A549 (cell line): ENCODE measurements around the gene RAD51B. TPM values are rescaled to one million over a fixed set of nuclear protein-coding genes. Genes with fewer than 3 reads are reported as not detected.

Source experiments
- ATAC-seq, 2 experiments: fragments of 200-7000 bp in 1 of 2; fragments of >200 bp in 1 of 2; cut with Nextera tagmentation in 1 of 2; cut with Tn5 transposase in 1 of 2; 3 replicates each; pipeline versions ENCODE4 v1.8.0 to v1.9.1; 2018 to 2020; ENCODE audit warnings: mild to moderate bottlenecking in 1 of 2, moderate library complexity in 1 of 2
- CTCF ChIA-PET: fragments of 300-600 bp; sonication (Branson Sonifier 250); formaldehyde crosslinking; extraction: SDS; loops from one replicate; lab custom pipeline; 2021; ENCODE audit warnings: antibody characterized with exemption, inconsistent platforms; lab: Yijun Ruan, JAX
- POLR2A ChIA-PET: fragments of 350-600 bp; formaldehyde crosslinking; extraction: SDS; loops from one replicate; lab custom pipeline; 2021; ENCODE audit warnings: antibody characterized with exemption, inconsistent platforms; lab: Yijun Ruan, JAX
- DNase-seq, 2 experiments: peaks; one replicate each; pipeline versions ENCODE4 v3.0.0 to v3.0.0-alpha.2; 2011 to 2016; ENCODE audit warnings: low read depth in 1 of 2, low spot score in 1 of 2
- FAIRE-seq: peaks from 2 replicates; lab custom pipeline; 2011; peaks lifted over from hg19 to GRCh38; lab: Jason Lieb, UNC
- H3K27ac ChIP-seq, 2 experiments: fragments of >200 bp; sonication (Bioruptor Twin); formaldehyde crosslinking; 3 replicates each; pipeline ENCODE4 v1.5.1; 2016 to 2017
- H3K4me1 ChIP-seq: fragments of >200 bp; sonication (Bioruptor Twin); formaldehyde crosslinking; 3 replicates; pipeline ENCODE4 v1.6.1; 2016
- H3K4me2 ChIP-seq: fragments of >200 bp; sonication (Bioruptor Twin); formaldehyde crosslinking; 3 replicates; pipeline ENCODE4 v1.6.1; 2016
- H3K4me3 ChIP-seq: fragments of >200 bp; sonication (Bioruptor Twin); formaldehyde crosslinking; 3 replicates; pipeline ENCODE4 v1.5.1; 2016
- H3K9me3 ChIP-seq: fragments of >200 bp; sonication (Bioruptor Twin); formaldehyde crosslinking; 3 replicates; pipeline ENCODE4 v1.6.1; 2016
- BHLHE40 ChIP-seq: IDR thresholded peaks from 2 replicates; pipeline ENCODE4 v1.6.1; 2012; ENCODE audit warnings: low read depth, low read length, inconsistent platforms
- CBX2 ChIP-seq: fragments of 200-600 bp; sonication (generic); IDR thresholded peaks from 2 replicates; pipeline ENCODE4 v1.6.1; 2016; ENCODE audit warnings: low read depth, mild to moderate bottlenecking, borderline replicate concordance
- CEBPB ChIP-seq, 2 experiments: fragments of >200 bp in 1 of 2; sonication (Bioruptor Twin) in 1 of 2; formaldehyde crosslinking in 1 of 2; IDR thresholded peaks; 2 replicates each; pipeline ENCODE4 v1.6.1; 2012 to 2016
- CHD2 ChIP-seq: fragments of 150-350 bp; IDR thresholded peaks from 2 replicates; pipeline ENCODE4 v1.6.1; 2014; ENCODE audit warnings: low read length; ENCODE audit not compliant: partially characterized antibody
- CHD4 ChIP-seq: fragments of 200-600 bp; sonication (generic); IDR thresholded peaks from 2 replicates; pipeline ENCODE4 v1.6.1; 2016; ENCODE audit warnings: antibody characterized with exemption, mild to moderate bottlenecking, borderline replicate concordance
- E2F6 ChIP-seq: IDR thresholded peaks from 2 replicates; pipeline ENCODE4 v1.6.1; 2012; ENCODE audit warnings: low read depth, borderline replicate concordance
- EP300 ChIP-seq, 2 experiments: fragments of >200 bp; sonication (Bioruptor Twin); formaldehyde crosslinking; IDR thresholded peaks; 2 replicates in 1 of 2; 3 replicates in 1 of 2; pipeline ENCODE4 v1.6.1; 2016 to 2017
- HEYL ChIP-seq: fragments of 250-450 bp; sonication (Bioruptor Pico); IDR thresholded peaks from 2 replicates; pipeline ENCODE4 v1.8.0; 2021; ENCODE audit warnings: mild to moderate bottlenecking, moderate library complexity
- JUN ChIP-seq, 2 experiments: fragments of >200 bp; sonication (Bioruptor Twin); formaldehyde crosslinking; IDR thresholded peaks; 2 replicates in 1 of 2; 3 replicates in 1 of 2; pipeline ENCODE4 v1.6.1; 2016 to 2017
- JUNB ChIP-seq: fragments of >200 bp; sonication (Bioruptor Twin); formaldehyde crosslinking; IDR thresholded peaks from 2 replicates; pipeline ENCODE4 v1.6.1; 2016
- KDM1A ChIP-seq: fragments of 200-600 bp; sonication (generic); IDR thresholded peaks from 2 replicates; pipeline ENCODE4 v1.6.1; 2016; ENCODE audit warnings: low read depth, mild to moderate bottlenecking
- KDM5A ChIP-seq: fragments of 200-600 bp; sonication (generic); IDR thresholded peaks from 2 replicates; pipeline ENCODE4 v1.6.1; 2016; ENCODE audit warnings: antibody characterized with exemption, mild to moderate bottlenecking
- MAX ChIP-seq: IDR thresholded peaks from 2 replicates; pipeline ENCODE4 v1.6.1; 2012
- MYC ChIP-seq: IDR thresholded peaks from 2 replicates; pipeline ENCODE4 v1.6.1; 2012; ENCODE audit warnings: mild to moderate bottlenecking, inconsistent platforms, low read length, improper control_type of control experiment, borderline replicate concordance
- NFE2L2 ChIP-seq: fragments of 150-350 bp; conservative IDR thresholded peaks from 2 replicates; pipeline ENCODE4 v1.6.1; 2014; ENCODE audit warnings: low read length
- NPAS2 ChIP-seq: fragments of 250-450 bp; sonication (Bioruptor Pico); IDR thresholded peaks from 2 replicates; pipeline ENCODE4 v1.8.0; 2022; ENCODE audit warnings: mild to moderate bottlenecking, moderate library complexity, borderline replicate concordance
- PHF8 ChIP-seq: fragments of 200-600 bp; sonication (generic); IDR thresholded peaks from 2 replicates; pipeline ENCODE4 v1.6.1; 2016; ENCODE audit warnings: low read depth, mild to moderate bottlenecking, antibody characterized with exemption, moderate library complexity, borderline replicate concordance
- POLR2AphosphoS2 ChIP-seq: conservative IDR thresholded peaks from 2 replicates; pipeline ENCODE4 v1.6.1; 2012; ENCODE audit warnings: low read length, improper control_type of control experiment, inconsistent platforms
- RAD21 ChIP-seq, 2 experiments: fragments of >200 bp in 1 of 2; sonication (Bioruptor Twin) in 1 of 2; formaldehyde crosslinking in 1 of 2; IDR thresholded peaks in 1 of 2; conservative IDR thresholded peaks in 1 of 2; 2 replicates in 1 of 2; 3 replicates in 1 of 2; pipeline ENCODE4 v1.6.1; 2012 to 2018; ENCODE audit warnings: inconsistent platforms in 1 of 2
- RARB ChIP-seq: fragments of 250-450 bp; sonication (Bioruptor Pico); IDR thresholded peaks from 2 replicates; pipeline ENCODE4 v1.8.0; 2021; ENCODE audit warnings: mild to moderate bottlenecking, moderate library complexity
- RCOR1 ChIP-seq: fragments of 150-350 bp; IDR thresholded peaks from 2 replicates; pipeline ENCODE4 v1.6.1; 2014; ENCODE audit warnings: antibody characterized with exemption, low read length, low read depth
- RFX5 ChIP-seq: fragments of 450-650 bp; IDR thresholded peaks from 2 replicates; pipeline ENCODE4 v1.7.1; 2014; ENCODE audit warnings: antibody characterized with exemption, mild to moderate bottlenecking, moderate library complexity
- SREBF2 ChIP-seq: fragments of 450-650 bp; IDR thresholded peaks from 2 replicates; pipeline ENCODE4 v1.6.1; 2014; ENCODE audit warnings: mild to moderate bottlenecking, moderate library complexity
- TFCP2L1 ChIP-seq: fragments of 250-450 bp; sonication (Bioruptor Pico); IDR thresholded peaks from 2 replicates; pipeline ENCODE4 v1.5.0; 2021; ENCODE audit warnings: mild to moderate bottlenecking
- TP53 ChIP-seq: fragments of 250-450 bp; sonication (Bioruptor Pico); IDR thresholded peaks from 2 replicates; pipeline ENCODE4 v1.5.0; 2021; ENCODE audit warnings: mild to moderate bottlenecking, moderate library complexity
- ZC3H11A ChIP-seq: fragments of 450-650 bp; IDR thresholded peaks from 2 replicates; pipeline ENCODE4 v1.6.1; 2014; ENCODE audit warnings: antibody characterized with exemption, mild to moderate bottlenecking
- ZNF302 ChIP-seq: fragments of 250-450 bp; sonication (Bioruptor Pico); IDR thresholded peaks from 2 replicates; pipeline ENCODE4 v1.9.0; 2021; ENCODE audit warnings: inconsistent platforms, mild to moderate bottlenecking, moderate library complexity
- ZSCAN20 ChIP-seq: fragments of 250-450 bp; sonication (Bioruptor Pico); IDR thresholded peaks from 2 replicates; pipeline ENCODE4 v1.8.0; 2022; ENCODE audit warnings: mild to moderate bottlenecking, moderate library complexity
- WGBS: methylation state at CpG from one replicate; pipeline ENCODE4 v1.1.6; 2017; ENCODE audit errors: missing lambda C conversion rate; 5-methylcytosine and 5-hydroxymethylcytosine counted together
- polyA plus RNA-seq, 4 experiments: library from polyadenylated mRNA; depleted of rRNA in 3 of 4; stranded (reverse); fragments of >200 nt; fragmentation: RNase III in 1 of 4; extraction: RNeasy Plus Mini Kit Qiagen cat#74134 plus additional on column Dnase treatment in 1 of 4; gene quantifications; 2 replicates in 3 of 4; 3 replicates in 1 of 4; pipeline ENCODE4 v1.2.3, GENCODE V29; 2011 to 2017
- TF ChIP-seq, protein P1 (sequence below): IDR thresholded peaks from 2 replicates; pipeline ENCODE4 v1.6.1; 2012
- TF ChIP-seq, protein P2 (sequence below): fragments of 150-350 bp; IDR thresholded peaks from 2 replicates; pipeline ENCODE4 v1.6.1; 2014; ENCODE audit warnings: low read depth, mild to moderate bottlenecking, low read length
- TF ChIP-seq, protein P3 (sequence below): fragments of 250-450 bp; sonication (Bioruptor Pico); IDR thresholded peaks from 2 replicates; pipeline ENCODE4 v1.5.0; 2021; ENCODE audit warnings: mild to moderate bottlenecking, moderate library complexity, borderline replicate concordance

Gene RAD51B
- polyA plus RNA-seq, 2 of the 4 experiments (the other 2 are of a cell fraction) = 7.2 to 10.8 TPM

DNA sequence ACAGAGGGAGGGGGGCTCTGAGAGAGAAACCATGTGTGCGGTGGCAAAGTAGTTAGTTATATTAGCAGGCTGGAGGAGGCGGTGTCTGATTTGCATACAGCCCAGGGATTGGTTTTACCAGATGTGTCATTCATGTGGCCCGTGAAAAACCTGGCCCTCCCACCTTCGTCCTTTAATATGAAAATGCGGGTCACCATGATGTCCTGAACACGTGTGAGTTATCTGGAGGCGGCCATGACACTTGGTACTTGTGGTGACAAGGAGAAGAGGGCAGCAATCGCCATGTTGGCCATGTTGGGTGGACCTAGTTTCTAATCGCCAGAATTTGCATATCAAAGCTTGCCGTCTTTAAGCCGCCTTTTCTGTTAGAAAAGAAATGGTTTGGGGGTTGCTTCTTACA lies 108.8 kb downstream of the RAD51B start:
- no peak overlapping the region for H3K4me2 ChIP-seq
- H3K9me3 ChIP-seq = 0 out of 3 replicates have a peak, but pooled peaks cover 4% of the 10 kb centered on the region
- no peak for DNase-seq
- 90% methylated on average over 11 of the region's 11 CpGs for WGBS
- POLR2A ChIA-PET = interaction anchor here (0.6 kb wide), 1 partner anchor 521 kb away, joined by 3 read pairs; no protein-coding TSS in a partner anchor
- CTCF ChIA-PET = interaction anchor here (1.0 to 1.5 kb wide), 3 partner anchors 13 to 915 kb away, joined by 3 to 5 read pairs (median 3); no protein-coding TSS in a partner anchor
- no peak overlapping the region for H3K27ac ChIP-seq
- ATAC-seq = no peak
- no peaks in the 10 kb centered on the region for H3K4me1 ChIP-seq
- no peak overlapping the region for H3K4me3 ChIP-seq
- no peak for FAIRE-seq
- TF ChIP-seq TP53 (CRISPR knock-in tag) (no peak), KDM1A (no peak), E2F6 (no peak), MYC (no peak), RARB (CRISPR knock-in tag) (no peak), JUNB (no peak), CHD2 (no peak), HEYL (CRISPR knock-in tag) (no peak), SREBF2 (no peak), ZNF302 (no peak), NPAS2 (CRISPR knock-in tag) (no peak), KDM5A (no peak), MAX (no peak), RFX5 (no peak), NFE2L2 (no peak), JUN (IDR thresholded peaks at IDR 0.05) (no peak), RAD21 (conservative IDR thresholded peaks at IDR 0.05 in 1 of 2, IDR thresholded peaks at IDR 0.05 in 1 of 2) (no peak)
- TF ChIP-seq, protein P1, sequence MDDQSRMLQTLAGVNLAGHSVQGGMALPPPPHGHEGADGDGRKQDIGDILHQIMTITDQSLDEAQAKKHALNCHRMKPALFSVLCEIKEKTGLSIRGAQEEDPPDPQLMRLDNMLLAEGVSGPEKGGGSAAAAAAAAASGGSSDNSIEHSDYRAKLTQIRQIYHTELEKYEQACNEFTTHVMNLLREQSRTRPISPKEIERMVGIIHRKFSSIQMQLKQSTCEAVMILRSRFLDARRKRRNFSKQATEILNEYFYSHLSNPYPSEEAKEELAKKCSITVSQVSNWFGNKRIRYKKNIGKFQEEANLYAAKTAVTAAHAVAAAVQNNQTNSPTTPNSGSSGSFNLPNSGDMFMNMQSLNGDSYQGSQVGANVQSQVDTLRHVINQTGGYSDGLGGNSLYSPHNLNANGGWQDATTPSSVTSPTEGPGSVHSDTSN = no peak

- Histone ChIP-seq H3K27ac (peak overlapping the region in 1 of 2 experiments; percentile 78; a peak in 3 of 6 replicates), H3K4me1 (peaks cover 13% of the 10 kb centered on the region), H3K4me3 (no peak overlapping the region), H3K9me3 (0 out of 3 replicates have a peak, but pooled peaks cover 4% of the 10 kb centered on the region), H3K4me2 (no peak overlapping the region)
- CTCF ChIA-PET = interaction anchor here (0.7 to 3.4 kb wide), 23 partner anchors 9 to 1175 kb away, joined by 3 to 51 read pairs (median 8); partner anchors contain the start of gene ZFP36L1
- TF ChIP-seq RCOR1 (no peak), JUNB (no peak), POLR2AphosphoS2 (no peak), NFE2L2 (no peak), MYC (no peak), EP300 (IDR thresholded peaks at IDR 0.05) (no peak), TFCP2L1 (no peak), PHF8 (no peak), ZC3H11A (no peak), ZSCAN20 (CRISPR knock-in tag) (no peak), CEBPB (IDR thresholded peaks at IDR 0.05) (no peak), CHD4 (no peak), BHLHE40 (no peak), CBX2 (no peak)
- TF ChIP-seq, protein P2, sequence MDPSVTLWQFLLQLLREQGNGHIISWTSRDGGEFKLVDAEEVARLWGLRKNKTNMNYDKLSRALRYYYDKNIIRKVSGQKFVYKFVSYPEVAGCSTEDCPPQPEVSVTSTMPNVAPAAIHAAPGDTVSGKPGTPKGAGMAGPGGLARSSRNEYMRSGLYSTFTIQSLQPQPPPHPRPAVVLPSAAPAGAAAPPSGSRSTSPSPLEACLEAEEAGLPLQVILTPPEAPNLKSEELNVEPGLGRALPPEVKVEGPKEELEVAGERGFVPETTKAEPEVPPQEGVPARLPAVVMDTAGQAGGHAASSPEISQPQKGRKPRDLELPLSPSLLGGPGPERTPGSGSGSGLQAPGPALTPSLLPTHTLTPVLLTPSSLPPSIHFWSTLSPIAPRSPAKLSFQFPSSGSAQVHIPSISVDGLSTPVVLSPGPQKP = no peak
- TF ChIP-seq, protein P3, sequence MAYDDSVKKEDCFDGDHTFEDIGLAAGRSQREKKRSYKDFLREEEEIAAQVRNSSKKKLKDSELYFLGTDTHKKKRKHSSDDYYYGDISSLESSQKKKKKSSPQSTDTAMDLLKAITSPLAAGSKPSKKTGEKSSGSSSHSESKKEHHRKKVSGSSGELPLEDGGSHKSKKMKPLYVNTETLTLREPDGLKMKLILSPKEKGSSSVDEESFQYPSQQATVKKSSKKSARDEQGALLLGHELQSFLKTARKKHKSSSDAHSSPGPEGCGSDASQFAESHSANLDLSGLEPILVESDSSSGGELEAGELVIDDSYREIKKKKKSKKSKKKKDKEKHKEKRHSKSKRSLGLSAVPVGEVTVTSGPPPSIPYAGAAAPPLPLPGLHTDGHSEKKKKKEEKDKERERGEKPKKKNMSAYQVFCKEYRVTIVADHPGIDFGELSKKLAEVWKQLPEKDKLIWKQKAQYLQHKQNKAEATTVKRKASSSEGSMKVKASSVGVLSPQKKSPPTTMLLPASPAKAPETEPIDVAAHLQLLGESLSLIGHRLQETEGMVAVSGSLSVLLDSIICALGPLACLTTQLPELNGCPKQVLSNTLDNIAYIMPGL (CRISPR knock-in tag) = no peak
- FAIRE-seq = no peak
- peak in 1 of 2 experiments; percentile 14; a peak in 2 of 6 replicates for ATAC-seq
- 91% methylated on average over 4 of the region's 4 CpGs for WGBS
- POLR2A ChIA-PET = interaction anchor here (1.7 kb wide), 1 partner anchor 854 kb away, joined by 6 read pairs; no protein-coding TSS in a partner anchor
- no peak for DNase-seq
Observed at GRCh38 chr14:67932708-67933246, 113.2 kb downstream of the RAD51B start.
